Osteocyte (in vitro differentiated cells): ENCODE measurements around the gene PICK1. TPM values are rescaled to one million over a fixed set of nuclear protein-coding genes. Genes with fewer than 3 reads are reported as not detected.
A peak's percentile ranks its signal among the peaks of the same experiment; 100 is the strongest.

ENCODE experiments used
- DNase-seq: peaks from one replicate; pipeline ENCODE4 v3.0.0; 2021; ENCODE audit warnings: mixed read lengths; ENCODE audit not compliant: unreplicated experiment; ENCODE audit errors: extremely low spot score
- H3K27ac Mint-ChIP-seq: one replicate; pipeline ENCODE4 v1.8.0; 2021; ENCODE audit warnings: mild to moderate bottlenecking, mixed read lengths; ENCODE audit not compliant: unreplicated experiment
- H3K27me3 Mint-ChIP-seq: one replicate; pipeline ENCODE4 v1.8.0; 2021; ENCODE audit warnings: mixed read lengths; ENCODE audit not compliant: unreplicated experiment
- H3K36me3 Mint-ChIP-seq: one replicate; pipeline ENCODE4 v1.8.0; 2021; ENCODE audit warnings: mixed read lengths; ENCODE audit not compliant: unreplicated experiment
- H3K4me1 Mint-ChIP-seq: one replicate; pipeline ENCODE4 v1.8.0; 2021; ENCODE audit warnings: mixed read lengths; ENCODE audit not compliant: unreplicated experiment
- H3K4me3 Mint-ChIP-seq: one replicate; pipeline ENCODE4 v1.8.0; 2021; ENCODE audit warnings: mild to moderate bottlenecking, moderate library complexity, mixed read lengths; ENCODE audit not compliant: unreplicated experiment
- H3K9me3 Mint-ChIP-seq: one replicate; pipeline ENCODE4 v1.8.0; 2021; ENCODE audit warnings: mixed read lengths; ENCODE audit not compliant: unreplicated experiment
- CTCF ChIP-seq: fragments of 200-600 bp; sonication (generic); IDR thresholded peaks from 2 replicates; pipeline ENCODE4 v1.5.0; 2021; ENCODE audit warnings: antibody characterized with exemption, mild to moderate bottlenecking, moderate library complexity
- total RNA-seq: library from RNA; stranded (reverse); gene quantifications from 2 replicates; pipeline ENCODE4 v1.2.1, GENCODE V29; 2021

PICK1 gene
- total RNA-seq, 1 donor from 2014 or later, result 27.9 TPM

DNA sequence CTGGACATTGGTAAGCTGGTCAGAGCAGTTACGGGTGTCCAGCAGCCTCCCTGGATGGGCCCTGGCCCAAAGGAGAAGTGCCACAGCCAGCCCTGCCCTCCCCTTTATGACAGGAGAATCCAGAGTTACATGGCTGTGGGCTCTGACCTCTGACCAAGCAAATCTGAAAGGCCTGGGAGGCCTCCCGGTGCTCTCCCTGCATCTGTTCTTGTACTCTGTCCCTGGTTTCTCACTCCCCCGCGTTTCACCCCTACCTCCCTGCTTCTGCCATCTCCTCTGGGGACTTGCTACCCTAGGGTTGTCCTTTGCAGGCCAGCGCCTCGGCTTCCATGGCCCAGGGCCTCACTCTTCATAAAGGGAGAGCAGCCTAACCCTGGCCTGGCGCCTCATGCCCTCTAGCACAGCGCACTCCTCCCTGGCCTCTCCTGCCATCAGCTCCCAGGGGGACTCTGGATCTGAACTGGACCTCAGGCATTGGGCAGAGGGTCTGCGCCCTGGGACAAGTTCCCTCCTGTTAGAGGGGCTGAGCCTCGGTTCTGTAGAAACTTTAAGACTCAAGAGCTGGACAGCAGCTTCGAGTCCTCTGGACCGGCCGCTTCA lies 10.7 kb downstream of the PICK1 start:
- no peak for DNase-seq
- Mint-ChIP-seq H3K27me3 (no peaks in the 10 kb centered on the region), H3K27ac (no peak overlapping the region), H3K9me3 (no peaks in the 10 kb centered on the region), H3K36me3 (peaks cover 11% of the 10 kb centered on the region), H3K4me3 (no peak overlapping the region), H3K4me1 (peaks cover 10% of the 10 kb centered on the region)
- TF ChIP-seq CTCF, result no peak

DNA sequence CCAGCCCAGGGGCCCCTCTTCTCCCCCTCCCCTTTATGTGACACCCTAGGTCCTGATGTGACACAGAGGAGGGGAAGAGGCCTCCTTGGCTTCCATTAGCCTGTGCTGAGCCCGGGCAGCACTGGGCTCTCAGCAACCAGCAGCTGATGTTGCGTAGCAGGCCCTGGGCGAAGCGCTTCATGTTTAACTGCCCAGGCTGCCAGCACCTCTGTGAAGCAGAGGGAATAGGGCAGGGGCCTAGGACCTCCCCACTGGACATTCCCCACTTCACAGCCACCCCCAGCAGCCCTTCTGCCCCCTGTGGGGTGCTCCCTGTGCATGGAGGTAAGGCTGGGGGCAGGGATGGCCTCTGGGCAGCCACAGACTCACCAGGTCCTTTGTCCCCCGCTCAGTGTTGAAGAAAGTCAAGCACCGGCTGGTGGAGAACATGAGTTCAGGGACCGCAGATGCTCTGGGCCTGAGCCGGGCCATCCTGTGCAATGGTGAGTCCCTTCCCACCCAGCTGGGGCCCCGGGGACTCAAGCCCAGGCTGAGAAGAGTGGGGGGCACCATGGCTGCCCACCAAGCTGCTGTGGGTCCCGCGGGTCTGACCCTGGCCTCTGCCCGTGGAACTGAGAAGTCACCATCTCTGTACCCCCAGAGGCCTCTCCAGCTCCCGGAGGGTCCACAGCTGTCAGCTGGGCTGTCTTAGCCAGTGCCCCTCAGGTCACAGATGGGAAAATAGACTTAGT lies 11.6 kb downstream of the PICK1 start:
- no peak for DNase-seq
- Mint-ChIP-seq H3K4me3 (no peak overlapping the region), H3K4me1 (peaks cover 10% of the 10 kb centered on the region), H3K27me3 (no peaks in the 10 kb centered on the region), H3K9me3 (no peaks in the 10 kb centered on the region), H3K36me3 (peaks cover 12% of the 10 kb centered on the region), H3K27ac (peak overlapping the region; percentile 81)
- no peak for TF ChIP-seq CTCF

- Mint-ChIP-seq H3K9me3 (no peaks in the 10 kb centered on the region), H3K36me3 (peaks cover 11% of the 10 kb centered on the region), H3K4me3 (no peak overlapping the region), H3K4me1 (peaks cover 10% of the 10 kb centered on the region), H3K27me3 (no peaks in the 10 kb centered on the region), H3K27ac (peak overlapping the region; percentile 81)
- no peak for DNase-seq
- peak; percentile 80 for TF ChIP-seq CTCF
These were observed 12.4 kb downstream of the PICK1 start for GRCh38 chr22:38069372-38070249.

DNA sequence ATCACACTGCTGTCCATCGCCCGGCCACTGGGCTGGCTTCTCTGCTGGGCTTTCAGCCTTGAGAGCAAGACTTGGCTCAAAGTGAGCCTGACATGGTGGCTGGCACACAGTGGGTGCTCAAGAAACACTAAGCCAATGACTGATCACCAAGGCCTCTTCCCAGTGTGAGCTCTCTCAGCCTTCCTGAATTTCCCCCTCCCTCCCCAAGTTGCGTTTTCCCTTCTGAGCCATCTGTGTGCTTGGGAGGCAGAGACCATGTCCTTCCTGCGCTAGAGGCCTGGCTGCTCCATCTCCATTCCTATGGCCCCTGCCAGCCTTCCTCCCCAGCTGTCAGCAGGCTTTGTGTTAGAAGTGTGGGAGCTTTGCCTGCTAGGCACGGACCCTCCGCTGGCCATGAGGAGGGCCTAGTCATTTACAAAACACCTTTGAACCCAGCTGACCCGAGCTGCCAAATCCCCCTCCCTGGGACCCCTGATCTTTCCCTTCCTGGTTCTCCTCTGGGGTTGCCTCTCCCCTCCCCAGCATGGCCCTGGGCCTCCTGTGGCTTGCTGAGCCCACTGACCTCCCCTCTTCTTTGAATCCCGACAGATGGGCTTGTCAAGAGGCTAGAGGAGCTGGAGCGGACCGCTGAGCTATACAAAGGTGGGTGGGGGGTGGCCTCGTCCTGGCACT lies 13.2 kb downstream of the PICK1 start:
- no peak for DNase-seq
- H3K27ac Mint-ChIP-seq, result peak overlapping the region; percentile 81
- peaks cover 9% of the 10 kb centered on the region for H3K36me3 Mint-ChIP-seq
- no peaks in the 10 kb centered on the region for H3K9me3 Mint-ChIP-seq
- H3K4me1 Mint-ChIP-seq, result peaks cover 10% of the 10 kb centered on the region
- TF ChIP-seq CTCF, result no peak
- H3K27me3 Mint-ChIP-seq, result no peaks in the 10 kb centered on the region
- no peak overlapping the region for H3K4me3 Mint-ChIP-seq
